ENCODE data around the gene RAB22A. TPM values are rescaled to one million over a fixed set of nuclear protein-coding genes. Genes with fewer than 3 reads are reported as not detected.

The RAB22A gene
- total and polyA plus RNA-seq, 2 experiments from 2014 or later: 5.4 to 7.7 TPM

- H3K27ac ChIP-seq: peak overlapping the region; percentile 76
- H3K4me3 ChIP-seq: no peak overlapping the region
- peak in 1 of 2 donors; percentile 5 for DNase-seq (ENCODE audit: low read depth in 1 of 2, low spot score in 1 of 2)
- H3K9me3 ChIP-seq (ENCODE audit: low read depth): no peaks in the 10 kb centered on the region
- no peaks in the 10 kb centered on the region for H3K27me3 ChIP-seq
- peaks cover 21% of the 10 kb centered on the region for H3K4me1 ChIP-seq (ENCODE audit: low read depth)
- TF ChIP-seq, protein P1, sequence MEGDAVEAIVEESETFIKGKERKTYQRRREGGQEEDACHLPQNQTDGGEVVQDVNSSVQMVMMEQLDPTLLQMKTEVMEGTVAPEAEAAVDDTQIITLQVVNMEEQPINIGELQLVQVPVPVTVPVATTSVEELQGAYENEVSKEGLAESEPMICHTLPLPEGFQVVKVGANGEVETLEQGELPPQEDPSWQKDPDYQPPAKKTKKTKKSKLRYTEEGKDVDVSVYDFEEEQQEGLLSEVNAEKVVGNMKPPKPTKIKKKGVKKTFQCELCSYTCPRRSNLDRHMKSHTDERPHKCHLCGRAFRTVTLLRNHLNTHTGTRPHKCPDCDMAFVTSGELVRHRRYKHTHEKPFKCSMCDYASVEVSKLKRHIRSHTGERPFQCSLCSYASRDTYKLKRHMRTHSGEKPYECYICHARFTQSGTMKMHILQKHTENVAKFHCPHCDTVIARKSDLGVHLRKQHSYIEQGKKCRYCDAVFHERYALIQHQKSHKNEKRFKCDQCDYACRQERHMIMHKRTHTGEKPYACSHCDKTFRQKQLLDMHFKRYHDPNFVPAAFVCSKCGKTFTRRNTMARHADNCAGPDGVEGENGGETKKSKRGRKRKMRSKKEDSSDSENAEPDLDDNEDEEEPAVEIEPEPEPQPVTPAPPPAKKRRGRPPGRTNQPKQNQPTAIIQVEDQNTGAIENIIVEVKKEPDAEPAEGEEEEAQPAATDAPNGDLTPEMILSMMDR (IDR thresholded peaks at IDR 0.05; ENCODE audit: low read depth, low read length): no peak
- H3K36me3 ChIP-seq: no peaks in the 10 kb centered on the region
These were observed 14.7 kb upstream of the RAB22A start for GRCh38 chr20:58294497-58295455.

DNA sequence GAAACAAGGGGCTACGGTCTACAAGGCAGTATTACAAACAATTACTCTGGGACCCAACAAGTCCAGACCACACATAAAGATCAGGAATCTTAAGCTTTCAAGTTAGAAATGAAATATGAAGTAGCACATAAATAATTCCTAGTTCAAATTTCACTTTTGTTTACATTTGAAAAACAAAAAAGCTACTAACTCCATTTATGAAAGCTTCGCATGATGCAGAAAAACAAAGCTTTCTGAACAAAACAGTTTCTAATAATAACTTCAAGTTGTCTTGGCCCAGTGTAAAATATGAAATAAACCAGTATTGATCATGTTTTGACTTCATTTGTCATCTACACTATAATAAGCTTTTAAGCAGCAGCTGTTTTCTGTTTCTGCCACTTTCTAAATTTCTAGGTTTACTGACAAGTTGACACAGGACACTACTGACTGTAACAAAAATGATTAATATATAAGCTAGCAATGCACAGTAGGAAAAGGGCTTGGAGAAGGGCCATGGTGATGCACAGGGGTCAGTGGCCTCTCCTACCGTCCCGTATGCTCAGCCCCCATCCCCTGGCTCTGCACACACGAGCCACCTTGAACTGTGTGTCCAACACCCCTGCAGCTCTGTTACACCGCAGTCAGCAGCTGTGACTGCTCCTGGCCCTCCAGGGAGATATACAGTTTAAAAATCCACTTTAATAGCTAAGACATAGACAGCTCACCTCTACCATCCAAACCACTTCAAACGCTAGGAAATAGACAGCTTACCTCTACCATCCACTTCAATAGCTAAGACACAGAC is 13.3 kb upstream of the RAB22A start:
- Histone ChIP-seq H3K9me3 (ENCODE audit: low read depth) (no peaks in the 10 kb centered on the region), H3K4me1 (ENCODE audit: low read depth) (peaks cover 21% of the 10 kb centered on the region), H3K27ac (no peak overlapping the region), H3K36me3 (no peaks in the 10 kb centered on the region), H3K4me3 (no peak overlapping the region), H3K27me3 (no peaks in the 10 kb centered on the region)
- TF ChIP-seq, protein P1 (IDR thresholded peaks at IDR 0.05; ENCODE audit: low read depth, low read length): no peak
- DNase-seq (ENCODE audit: low read depth in 1 of 2, low spot score in 1 of 2): no peak

GRCh38 chr20:58297394-58297793 is 12.1 kb upstream of the RAB22A start:
- Histone ChIP-seq H3K9me3 (ENCODE audit: low read depth) (no peaks in the 10 kb centered on the region), H3K27me3 (no peaks in the 10 kb centered on the region), H3K27ac (no peak overlapping the region), H3K36me3 (no peaks in the 10 kb centered on the region), H3K4me1 (ENCODE audit: low read depth) (peaks cover 21% of the 10 kb centered on the region), H3K4me3 (no peak overlapping the region)
- no peak for DNase-seq (ENCODE audit: low read depth in 1 of 2, low spot score in 1 of 2)
- TF ChIP-seq, protein P1 (IDR thresholded peaks at IDR 0.05; ENCODE audit: low read depth, low read length): no peak

DNA sequence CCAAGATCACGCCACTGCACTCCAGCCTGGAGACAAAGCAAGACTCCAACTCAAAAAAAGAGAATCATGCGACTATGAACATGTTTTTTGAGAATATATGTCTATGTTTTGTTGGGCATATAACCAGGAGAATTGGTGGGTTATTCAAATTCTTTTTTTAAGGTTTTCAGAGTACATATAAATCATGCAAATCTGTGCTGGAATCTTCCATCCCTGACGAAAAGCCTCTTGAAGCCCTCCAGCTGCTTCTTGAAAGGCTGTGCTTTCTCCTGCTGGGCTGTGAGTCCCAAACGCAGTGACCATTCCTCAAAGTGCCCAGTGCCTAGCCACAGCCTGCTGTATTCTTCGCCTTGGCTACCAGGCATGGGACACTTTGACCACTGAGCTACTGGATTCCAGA is 9.2 kb upstream of the RAB22A start:
- Histone ChIP-seq H3K27me3 (no peaks in the 10 kb centered on the region), H3K9me3 (ENCODE audit: low read depth) (no peaks in the 10 kb centered on the region), H3K4me1 (ENCODE audit: low read depth) (no peaks in the 10 kb centered on the region), H3K27ac (no peak overlapping the region), H3K36me3 (no peaks in the 10 kb centered on the region), H3K4me3 (no peak overlapping the region)
- TF ChIP-seq, protein P1 (IDR thresholded peaks at IDR 0.05; ENCODE audit: low read depth, low read length): no peak
- DNase-seq (ENCODE audit: low read depth in 1 of 2, low spot score in 1 of 2): no peak

DNA sequence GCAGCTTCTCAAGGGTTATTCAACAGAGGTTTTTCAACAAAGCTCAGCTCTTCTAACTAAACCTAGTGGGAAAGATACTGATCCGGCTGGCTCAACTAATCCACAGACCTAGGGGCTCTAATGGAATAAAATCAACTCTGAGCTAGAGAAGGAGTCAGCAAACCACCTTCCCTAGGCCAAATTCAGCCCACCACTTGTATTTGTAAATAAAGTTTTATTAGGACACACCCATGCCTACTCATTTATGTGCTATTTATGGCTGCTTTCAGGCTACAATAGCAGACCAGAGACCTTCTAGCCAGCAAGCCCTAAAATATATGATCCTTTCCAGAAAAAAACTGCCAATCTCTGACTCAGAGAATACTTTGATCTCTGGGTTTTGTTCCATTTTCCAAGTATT is 6.0 kb upstream of the RAB22A start:
- TF ChIP-seq, protein P1 (IDR thresholded peaks at IDR 0.05; ENCODE audit: low read depth, low read length): no peak
- no peak overlapping the region for H3K27ac ChIP-seq
- no peak for DNase-seq (ENCODE audit: low read depth in 1 of 2, low spot score in 1 of 2)

More for the DNA sequence above, 6.0 kb upstream of the RAB22A start:
- H3K4me3 ChIP-seq: no peak overlapping the region
- no peaks in the 10 kb centered on the region for H3K4me1 ChIP-seq (ENCODE audit: low read depth)
- H3K27me3 ChIP-seq: no peaks in the 10 kb centered on the region
- no peaks in the 10 kb centered on the region for H3K36me3 ChIP-seq
- H3K9me3 ChIP-seq (ENCODE audit: low read depth): no peaks in the 10 kb centered on the region
